GM12872 (cell line): ENCODE results near the gene TGFB3.

ENCODE experiments used
- CTCF ChIP-seq: IDR thresholded peaks from 3 replicates; pipeline ENCODE4 v1.5.1; 2011; ENCODE audit warnings: low read depth, mild to moderate bottlenecking, low read length, moderate library complexity; ENCODE audit not compliant: insufficient read depth

The TGFB3 gene

GRCh38 chr14:76012354-76012753 is 30.6 kb upstream of the TGFB3 start:
- no peak for TF ChIP-seq CTCF

- no peak for TF ChIP-seq CTCF
Measured at GRCh38 chr14:76011930-76012329, 30.1 kb upstream of the TGFB3 start.

GRCh38 chr14:76007852-76008251 is 26.1 kb upstream of the TGFB3 start:
- TF ChIP-seq CTCF: no peak

GRCh38 chr14:76007379-76007778 is 25.6 kb upstream of the TGFB3 start:
- no peak for TF ChIP-seq CTCF

GRCh38 chr14:76006253-76006652 is 24.5 kb upstream of the TGFB3 start:
- TF ChIP-seq CTCF: no peak

- TF ChIP-seq CTCF: no peak
Measured at GRCh38 chr14:76002383-76002782, 20.6 kb upstream of the TGFB3 start.

- no peak for TF ChIP-seq CTCF
Measured at GRCh38 chr14:75999511-76000190, 17.9 kb upstream of the TGFB3 start.
